ENCODE results near the gene NMT1.
"Not testable (repeated sequence)": the region's sequence is repeated elsewhere in the genome, so short reads cannot be mapped to it uniquely, and the experiment has no call there.

The NMT1 gene

GRCh38 chr17:45036691-45037090 lies 24.4 kb upstream of the NMT1 start:
- no peak for DNase-seq (ENCODE audit: low read depth in 3 of 3)

GRCh38 chr17:45038728-45039634 lies 22.1 kb upstream of the NMT1 start:
- DNase-seq (ENCODE audit: low read depth in 3 of 3) = no peak

GRCh38 chr17:45040459-45040858 lies 20.7 kb upstream of the NMT1 start:
- no peak for DNase-seq (ENCODE audit: low read depth in 3 of 3)

- DNase-seq (ENCODE audit: low read depth in 3 of 3) = no peak
These were observed 18.6 kb upstream of the NMT1 start for GRCh38 chr17:45042346-45043120.

- no peak for DNase-seq (ENCODE audit: low read depth in 3 of 3)
These were observed 17.1 kb upstream of the NMT1 start for GRCh38 chr17:45043813-45044540.

GRCh38 chr17:45046537-45047125 lies 14.5 kb upstream of the NMT1 start:
- DNase-seq (ENCODE audit: low read depth in 3 of 3) = no peak

GRCh38 chr17:45048795-45049563 lies 12.1 kb upstream of the NMT1 start:
- no peak for DNase-seq (ENCODE audit: low read depth in 3 of 3)

- peak in 2 of 3 experiments; percentile 15 to 20 for DNase-seq (ENCODE audit: low read depth in 3 of 3)
These were observed 10.5 kb upstream of the NMT1 start for GRCh38 chr17:45050481-45051059.

GRCh38 chr17:45051060-45051719 lies 9.9 kb upstream of the NMT1 start, which contains the start of gene DCAKD:
Gene DCAKD (minus strand): TSS chr17:45051632. CDS start chr17:45034885, 16,747 bp downstream.
- peak; percentile 72 to 81 (median 75) for DNase-seq (ENCODE audit: low read depth in 3 of 3)

- DNase-seq (ENCODE audit: low read depth in 3 of 3) = not testable (repeated sequence)
These were observed 9.4 kb upstream of the NMT1 start for GRCh38 chr17:45051720-45052051.

GRCh38 chr17:45052052-45052772 lies 8.9 kb upstream of the NMT1 start:
- no peak for DNase-seq (ENCODE audit: low read depth in 3 of 3)

- DNase-seq (ENCODE audit: low read depth in 3 of 3) = no peak
These were observed 728 bp upstream of the NMT1 start for GRCh38 chr17:45060382-45060796.

GRCh38 chr17:45061606-45062205 lies 589 bp downstream of the NMT1 start:
- no peak for DNase-seq (ENCODE audit: low read depth in 3 of 3)

GRCh38 chr17:45063198-45063597 lies 2.1 kb downstream of the NMT1 start:
- DNase-seq (ENCODE audit: low read depth in 3 of 3) = no peak

- no peak for DNase-seq (ENCODE audit: low read depth in 3 of 3)
These were observed 6.5 kb downstream of the NMT1 start for GRCh38 chr17:45067637-45068036.

GRCh38 chr17:45070001-45070400 lies 8.9 kb downstream of the NMT1 start:
- no peak for DNase-seq (ENCODE audit: low read depth in 3 of 3)

GRCh38 chr17:45070809-45071208 lies 9.7 kb downstream of the NMT1 start:
- DNase-seq (ENCODE audit: low read depth in 3 of 3) = no peak

- no peak for DNase-seq (ENCODE audit: low read depth in 3 of 3)
These were observed 12.4 kb downstream of the NMT1 start for GRCh38 chr17:45073414-45074070.
